Measurements from ENCODE around the gene SCFD1. TPM values are rescaled to one million over a fixed set of nuclear protein-coding genes. Genes with fewer than 3 reads are reported as not detected.
"Not testable (repeated sequence)": the region's sequence is repeated elsewhere in the genome, so short reads cannot be mapped to it uniquely, and the experiment has no call there.

Gene SCFD1
- total RNA-seq, 1 donor from 2014 or later, result 72.6 TPM

GRCh38 chr14:30620178-30620577 is 1.9 kb upstream of the SCFD1 start:
- Histone ChIP-seq H3K4me3 (no peak overlapping the region), H3K9me3 (no peaks in the 10 kb centered on the region), H3K27ac (no peak overlapping the region), H3K4me1 (peaks cover 9% of the 10 kb centered on the region), H3K27me3 (no peaks in the 10 kb centered on the region), H3K36me3 (no peaks in the 10 kb centered on the region)
- ATAC-seq (no peak), DNase-seq (no peak)
- intact Hi-C loops (cut with DNase I), result no loop called here
- no peak for TF ChIP-seq CTCF (IDR thresholded peaks at IDR 0.05)

DNA sequence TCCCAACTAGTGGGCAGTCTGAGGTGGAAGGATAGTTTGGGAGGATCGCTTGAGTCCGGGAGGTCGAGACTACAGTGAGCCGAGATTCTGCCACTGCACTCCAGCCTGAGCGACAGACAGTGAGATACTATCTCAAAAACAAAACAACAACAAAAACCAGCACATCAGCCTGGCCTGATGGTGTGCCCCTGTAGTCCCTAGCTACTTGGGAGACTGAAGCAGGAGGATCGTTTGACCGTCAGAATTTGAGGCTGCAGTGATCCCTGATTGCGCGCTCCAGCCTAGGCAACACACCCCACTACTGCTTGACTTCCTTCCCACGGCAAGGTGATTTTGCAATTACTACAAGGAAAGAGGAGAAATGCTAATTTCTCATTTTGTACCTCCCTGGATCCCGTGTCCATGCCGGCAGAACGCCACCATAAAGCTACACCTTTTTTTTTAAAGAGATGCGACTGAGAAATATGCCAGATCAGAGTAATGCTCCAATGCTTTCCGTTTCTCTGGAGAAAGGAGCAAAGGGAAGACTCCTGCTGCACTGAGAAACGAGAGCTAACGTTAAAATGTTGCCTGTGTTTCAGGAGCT is 672 bp upstream of the SCFD1 start:
- TF ChIP-seq CTCF (IDR thresholded peaks at IDR 0.05), result no peak
- Histone ChIP-seq H3K36me3 (peaks cover 1% of the 10 kb centered on the region), H3K27ac (peak overlapping the region; percentile 92), H3K4me1 (peaks cover 20% of the 10 kb centered on the region), H3K4me3 (peak overlapping the region; percentile 66), H3K27me3 (no peaks in the 10 kb centered on the region), H3K9me3 (no peaks in the 10 kb centered on the region)
- intact Hi-C loops (cut with DNase I), result no loop called here
- ATAC-seq (peak; percentile 59), DNase-seq (no peak)

- H3K27me3 ChIP-seq, result no peaks in the 10 kb centered on the region
- peak overlapping the region; percentile 66 for H3K4me3 ChIP-seq
- ATAC-seq (no peak), DNase-seq (no peak)
- peaks cover 16% of the 10 kb centered on the region for H3K36me3 ChIP-seq
- intact Hi-C loops (cut with DNase I), result no loop called here
- no peaks in the 10 kb centered on the region for H3K9me3 ChIP-seq
- no peak overlapping the region for H3K27ac ChIP-seq
- peaks cover 24% of the 10 kb centered on the region for H3K4me1 ChIP-seq
- no peak for TF ChIP-seq CTCF (IDR thresholded peaks at IDR 0.05)
Observed at GRCh38 chr14:30623412-30624131, 1.5 kb downstream of the SCFD1 start.

DNA sequence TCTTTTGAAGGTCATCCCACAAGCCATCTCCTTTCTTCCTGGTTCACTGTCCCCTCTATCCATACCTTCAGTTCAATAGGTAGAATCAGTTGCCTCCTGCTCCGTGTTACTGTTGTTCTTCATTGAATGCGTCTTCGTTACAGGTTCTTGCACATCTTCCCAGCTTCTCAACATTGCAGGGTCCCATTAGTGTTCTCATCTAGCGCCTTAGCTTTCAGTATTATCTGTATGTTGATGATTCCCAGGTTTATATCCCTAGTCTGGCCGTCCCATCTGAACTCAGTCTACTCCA is 2.0 kb downstream of the SCFD1 start:
- H3K4me3 ChIP-seq, result peak overlapping the region; percentile 2
- intact Hi-C loops (cut with DNase I), result no loop called here

DNA sequence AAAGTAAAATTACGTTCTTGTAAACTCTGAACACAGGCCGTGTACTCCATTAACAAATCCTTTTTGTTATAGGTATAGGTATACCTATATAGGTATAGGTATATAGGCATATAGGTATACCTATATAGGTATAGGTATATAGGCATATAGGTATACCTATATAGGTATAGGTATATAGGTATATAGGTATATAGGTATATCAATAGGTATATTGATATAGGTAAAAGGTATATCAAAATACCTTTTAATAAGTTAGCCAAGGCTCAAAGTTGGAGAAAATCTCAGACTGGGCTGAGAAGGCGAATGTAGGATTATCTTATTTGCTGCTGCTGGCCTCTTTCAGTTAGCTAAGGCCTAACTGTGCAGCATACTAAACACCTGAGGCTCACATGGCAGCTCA is 3.4 kb downstream of the SCFD1 start:
- no peaks in the 10 kb centered on the region for H3K27me3 ChIP-seq
- peaks cover 22% of the 10 kb centered on the region for H3K36me3 ChIP-seq
- H3K9me3 ChIP-seq, result no peaks in the 10 kb centered on the region
- DNase-seq (no peak), ATAC-seq (no peak)
- TF ChIP-seq CTCF (IDR thresholded peaks at IDR 0.05), result no peak
- H3K27ac ChIP-seq, result no peak overlapping the region
- intact Hi-C loops (cut with DNase I), result no loop called here
- peaks cover 24% of the 10 kb centered on the region for H3K4me1 ChIP-seq
- no peak overlapping the region for H3K4me3 ChIP-seq

More for the DNA sequence above, 2.0 kb downstream of the SCFD1 start:
- Histone ChIP-seq H3K27ac (no peak overlapping the region), H3K27me3 (no peaks in the 10 kb centered on the region), H3K9me3 (no peaks in the 10 kb centered on the region), H3K36me3 (peaks cover 19% of the 10 kb centered on the region), H3K4me1 (peaks cover 24% of the 10 kb centered on the region)
- TF ChIP-seq CTCF (IDR thresholded peaks at IDR 0.05), result no peak
- no peak for DNase-seq
- ATAC-seq, result no peak

DNA sequence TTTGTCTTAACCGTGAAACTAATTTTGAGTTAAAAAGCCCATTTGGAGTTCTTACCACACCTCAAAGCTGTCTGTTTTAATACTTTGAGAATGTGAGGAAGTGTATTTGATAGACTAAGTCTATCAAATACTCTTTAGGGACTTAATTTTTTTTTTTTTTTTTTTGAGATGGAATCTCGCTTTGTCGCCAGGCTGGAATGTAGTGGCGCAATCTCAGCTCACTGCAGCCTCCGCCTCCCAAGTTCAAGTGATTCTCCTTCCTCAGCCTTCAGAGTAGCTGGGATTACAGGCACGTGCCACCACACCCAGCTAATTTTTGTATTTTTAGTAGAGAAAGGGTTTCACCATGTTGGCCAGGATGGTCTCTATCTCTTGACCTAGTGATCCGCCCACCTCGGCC is 7.3 kb downstream of the SCFD1 start:
- ATAC-seq; H3K27ac ChIP-seq; H3K4me3 ChIP-seq; H3K27me3 ChIP-seq; intact Hi-C loops (cut with DNase I); DNase-seq; H3K9me3 ChIP-seq: not testable (repeated sequence)
- Histone ChIP-seq H3K36me3 (peaks cover 53% of the 10 kb centered on the region), H3K4me1 (peaks cover 17% of the 10 kb centered on the region)

All from upper lobe of right lung (tissue), 1 donor.